HFFc6 (cell line): ENCODE results near the gene DLL1. TPM values are rescaled to one million over a fixed set of nuclear protein-coding genes. Genes with fewer than 3 reads are reported as not detected.

Experiments
- DNase-seq: peaks from one replicate; pipeline ENCODE4 v3.0.0-alpha.2; 2018
- H3K27ac Mint-ChIP-seq: 2 replicates; pipeline ENCODE4 v1.8.0; 2020; ENCODE audit warnings: mild to moderate bottlenecking, mixed read lengths
- H3K27me3 Mint-ChIP-seq: 2 replicates; pipeline ENCODE4 v1.8.0; 2021; ENCODE audit warnings: mild to moderate bottlenecking, moderate library complexity, mixed read lengths; ENCODE audit not compliant: insufficient read depth
- H3K36me3 Mint-ChIP-seq: 2 replicates; pipeline ENCODE4 v1.8.0; 2021; ENCODE audit warnings: low read depth, mixed read lengths
- H3K4me1 Mint-ChIP-seq: 2 replicates; pipeline ENCODE4 v1.8.0; 2020; ENCODE audit warnings: low read depth, mixed read lengths
- H3K4me3 Mint-ChIP-seq: 2 replicates; pipeline ENCODE4 v1.8.0; 2020; ENCODE audit warnings: mild to moderate bottlenecking, moderate library complexity, mixed read lengths
- H3K9me3 Mint-ChIP-seq: 2 replicates; pipeline ENCODE4 v1.8.0; 2020; ENCODE audit warnings: mild to moderate bottlenecking, mixed read lengths
- total RNA-seq, 6 experiments: library from RNA; stranded (reverse); fragmentation: NEBNext Ultra II Directional; extraction: Animal tissue kit (Norgen Biotek cat#: 25700); gene quantifications; 2 replicates in 1 of 6; 3 replicates in 5 of 6; pipeline ENCODE4 v1.2.3, GENCODE V29; 2021
- TF ChIP-seq, protein P1 (sequence below): fragments of 200-600 bp; sonication (generic); IDR thresholded peaks from 2 replicates; pipeline ENCODE4 v1.5.0; 2021; ENCODE audit warnings: antibody characterized with exemption, mild to moderate bottlenecking

Gene DLL1
- total RNA-seq, 6 experiments from 2014 or later = 0.26 to 0.83 (median 0.36) TPM

DNA sequence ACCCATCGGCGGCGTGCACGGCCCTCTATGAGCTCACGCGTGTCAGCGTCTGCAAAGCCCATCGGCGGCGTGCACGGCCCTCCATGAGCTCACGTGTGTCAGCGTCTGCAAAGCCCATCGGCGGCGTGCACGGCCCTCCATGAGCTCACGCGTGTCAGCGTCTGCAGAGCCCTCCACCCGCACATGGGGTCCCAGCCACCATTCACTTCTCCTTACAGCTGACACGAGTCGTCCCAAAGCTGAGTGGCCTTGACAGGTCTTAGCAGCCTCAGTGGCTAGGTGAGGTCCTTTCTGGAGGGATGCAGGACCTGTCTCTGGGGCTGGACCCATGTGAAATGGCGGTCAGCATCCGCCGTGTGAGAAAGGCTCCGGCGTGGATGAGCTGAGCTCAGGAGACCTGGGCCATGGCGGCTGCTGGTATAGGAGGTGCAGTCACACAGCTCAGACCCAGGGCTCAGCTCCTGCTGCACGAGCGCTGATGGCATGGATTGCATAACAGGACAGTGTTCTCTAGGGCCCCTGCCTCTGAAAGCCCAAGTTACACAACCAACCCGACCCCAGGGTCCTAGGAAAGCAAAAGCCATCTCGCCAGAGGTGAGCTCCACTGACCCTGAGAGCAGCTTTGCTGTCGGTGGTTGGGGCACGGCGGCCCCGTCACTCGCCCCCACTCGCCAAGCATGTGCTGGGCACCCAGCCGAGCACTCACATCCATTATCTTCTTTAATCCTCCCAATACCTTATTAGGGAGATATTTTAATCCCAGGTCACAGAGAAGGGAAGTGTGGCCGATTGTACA lies 38.9 kb downstream of the DLL1 start:
- H3K36me3 Mint-ChIP-seq = no peaks in the 10 kb centered on the region
- no peak overlapping the region for H3K4me3 Mint-ChIP-seq
- H3K9me3 Mint-ChIP-seq = no peaks in the 10 kb centered on the region; the same call in 1 of the 2 replicates
- H3K27ac Mint-ChIP-seq = no peak overlapping the region
- no peaks in the 10 kb centered on the region for H3K4me1 Mint-ChIP-seq
- H3K27me3 Mint-ChIP-seq = peaks cover 17% of the 10 kb centered on the region
- DNase-seq = no peak
- TF ChIP-seq, protein P1, sequence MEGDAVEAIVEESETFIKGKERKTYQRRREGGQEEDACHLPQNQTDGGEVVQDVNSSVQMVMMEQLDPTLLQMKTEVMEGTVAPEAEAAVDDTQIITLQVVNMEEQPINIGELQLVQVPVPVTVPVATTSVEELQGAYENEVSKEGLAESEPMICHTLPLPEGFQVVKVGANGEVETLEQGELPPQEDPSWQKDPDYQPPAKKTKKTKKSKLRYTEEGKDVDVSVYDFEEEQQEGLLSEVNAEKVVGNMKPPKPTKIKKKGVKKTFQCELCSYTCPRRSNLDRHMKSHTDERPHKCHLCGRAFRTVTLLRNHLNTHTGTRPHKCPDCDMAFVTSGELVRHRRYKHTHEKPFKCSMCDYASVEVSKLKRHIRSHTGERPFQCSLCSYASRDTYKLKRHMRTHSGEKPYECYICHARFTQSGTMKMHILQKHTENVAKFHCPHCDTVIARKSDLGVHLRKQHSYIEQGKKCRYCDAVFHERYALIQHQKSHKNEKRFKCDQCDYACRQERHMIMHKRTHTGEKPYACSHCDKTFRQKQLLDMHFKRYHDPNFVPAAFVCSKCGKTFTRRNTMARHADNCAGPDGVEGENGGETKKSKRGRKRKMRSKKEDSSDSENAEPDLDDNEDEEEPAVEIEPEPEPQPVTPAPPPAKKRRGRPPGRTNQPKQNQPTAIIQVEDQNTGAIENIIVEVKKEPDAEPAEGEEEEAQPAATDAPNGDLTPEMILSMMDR = no peak

DNA sequence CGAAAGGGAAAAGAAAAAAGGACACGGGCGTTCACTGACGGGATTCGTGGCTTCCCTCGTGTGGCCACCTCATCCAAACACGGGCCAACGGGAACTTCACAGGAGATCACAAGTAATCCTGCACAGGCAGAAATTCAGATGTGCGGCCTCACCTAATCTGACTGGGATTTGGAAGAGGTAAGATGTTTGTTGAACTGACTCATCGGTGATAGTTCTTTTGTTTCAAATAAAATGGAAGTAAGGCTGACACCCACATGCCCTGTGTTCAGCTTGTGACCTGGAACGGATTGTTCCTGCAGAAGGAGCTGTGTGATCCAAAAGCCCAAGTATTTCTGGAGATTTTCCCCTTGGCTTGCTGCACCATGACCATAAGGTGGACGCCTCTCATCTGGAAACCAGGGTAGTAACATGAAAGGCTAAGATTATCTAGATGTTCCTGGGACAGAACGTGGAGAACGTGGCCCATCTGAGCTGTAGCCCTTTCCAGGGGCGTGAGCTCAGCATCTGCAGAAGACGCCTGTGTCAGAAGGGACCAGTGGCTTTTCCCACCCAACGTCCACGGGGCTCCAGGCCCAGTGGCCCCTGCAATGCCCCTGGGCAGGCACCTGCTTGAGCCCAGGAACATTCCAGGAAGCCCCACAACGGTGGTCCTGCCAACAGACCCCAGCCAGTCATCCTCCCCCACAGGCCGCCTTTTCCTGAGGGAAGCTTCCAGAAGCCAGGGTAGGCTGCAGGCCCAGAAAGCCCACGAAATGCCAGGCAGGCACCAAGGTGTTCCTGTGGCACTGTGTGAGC lies 39.7 kb downstream of the DLL1 start:
- peaks cover 17% of the 10 kb centered on the region for H3K27me3 Mint-ChIP-seq
- no peaks in the 10 kb centered on the region for H3K4me1 Mint-ChIP-seq
- no peak overlapping the region for H3K4me3 Mint-ChIP-seq
- no peak for DNase-seq
- TF ChIP-seq, protein P1 = no peak
- no peak overlapping the region for H3K27ac Mint-ChIP-seq
- no peaks in the 10 kb centered on the region for H3K36me3 Mint-ChIP-seq
- H3K9me3 Mint-ChIP-seq = no peaks in the 10 kb centered on the region; the same call in 1 of the 2 replicates

DNA sequence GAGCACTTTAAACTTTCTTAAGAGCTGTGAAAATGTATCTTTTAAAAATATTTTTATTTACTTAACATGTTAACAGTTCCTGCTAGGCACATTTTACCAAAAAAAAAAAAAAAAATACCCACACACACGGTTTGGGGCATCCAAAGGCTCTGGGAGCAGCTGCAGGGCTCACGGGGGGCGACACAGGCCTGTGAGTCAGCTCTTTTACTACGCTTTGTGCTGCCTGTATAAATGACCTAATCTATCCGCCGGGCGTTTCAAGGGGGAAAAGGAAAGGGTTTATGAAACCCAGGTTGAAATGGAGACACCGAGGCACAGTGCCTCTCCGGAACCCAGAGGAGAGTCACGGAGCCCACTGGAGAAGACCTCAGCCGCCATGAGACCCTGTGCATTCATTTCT lies 40.4 kb downstream of the DLL1 start:
- Mint-ChIP-seq H3K27me3 (peaks cover 17% of the 10 kb centered on the region), H3K36me3 (no peaks in the 10 kb centered on the region), H3K9me3 (no peaks in the 10 kb centered on the region; the same call in 1 of the 2 replicates), H3K4me3 (no peak overlapping the region), H3K27ac (no peak overlapping the region), H3K4me1 (no peaks in the 10 kb centered on the region)
- no peak for DNase-seq
- TF ChIP-seq, protein P1 = no peak

DNA sequence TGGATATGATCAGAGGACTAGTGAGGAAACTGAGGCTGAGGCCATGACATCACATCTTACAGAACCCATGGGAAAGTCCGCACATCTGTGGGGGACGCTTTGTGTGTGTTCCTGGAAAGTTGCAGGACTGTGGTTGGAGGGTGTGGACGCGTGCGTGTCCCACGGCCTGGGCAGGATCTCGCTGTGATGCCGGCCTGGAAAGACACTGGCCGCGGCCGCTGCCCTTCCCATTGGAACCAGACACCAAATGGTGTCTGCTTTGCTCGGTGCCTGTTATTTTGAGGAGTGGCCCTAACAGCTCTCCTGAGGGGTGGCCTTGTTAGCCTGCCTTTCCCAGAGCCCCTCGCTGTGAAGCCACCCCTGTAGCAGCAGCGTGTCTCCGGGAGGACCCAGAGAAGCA lies 41.1 kb downstream of the DLL1 start:
- Mint-ChIP-seq H3K9me3 (no peaks in the 10 kb centered on the region; the same call in 1 of the 2 replicates), H3K27ac (no peak overlapping the region), H3K4me1 (no peaks in the 10 kb centered on the region), H3K4me3 (no peak overlapping the region), H3K36me3 (no peaks in the 10 kb centered on the region), H3K27me3 (peaks cover 19% of the 10 kb centered on the region)
- no peak for DNase-seq
- TF ChIP-seq, protein P1 = no peak

DNA sequence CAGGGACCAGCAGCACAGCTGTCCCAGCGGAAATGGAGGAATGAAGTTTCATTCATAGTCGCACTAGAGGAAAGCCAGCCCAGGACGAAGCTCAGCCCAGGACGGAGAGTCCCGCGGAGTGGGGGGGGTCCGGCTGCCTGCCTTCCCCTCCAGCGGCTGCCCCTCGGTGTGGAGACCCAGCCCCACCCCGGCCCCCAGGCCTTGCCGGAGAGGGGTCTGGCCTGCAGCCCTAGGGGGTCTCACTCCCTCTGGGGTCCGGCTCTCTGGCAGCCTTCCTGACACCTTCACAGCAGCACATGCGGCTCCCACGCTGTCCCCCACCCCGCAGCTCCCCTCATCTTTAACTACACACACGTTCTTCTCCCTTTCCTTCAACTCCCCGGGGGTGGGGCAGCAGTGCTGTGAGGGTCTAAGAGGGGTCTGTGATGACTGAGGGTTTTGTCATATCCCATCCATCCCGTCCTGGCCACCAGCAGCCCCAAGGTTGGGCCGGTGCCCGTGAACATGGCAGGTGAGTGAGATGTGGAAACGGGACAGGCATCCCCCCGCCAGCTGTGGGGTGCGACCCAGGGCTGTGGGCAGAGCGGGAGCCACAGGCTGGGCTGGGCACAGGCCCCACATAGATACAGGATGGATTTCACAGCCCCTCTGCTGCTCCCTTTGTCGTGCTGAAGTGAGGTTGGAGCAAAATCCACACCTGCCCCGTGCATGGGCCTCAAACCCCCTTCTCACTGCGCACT lies 41.8 kb downstream of the DLL1 start:
- H3K27me3 Mint-ChIP-seq = peaks cover 25% of the 10 kb centered on the region
- TF ChIP-seq, protein P1 = no peak
- no peak for DNase-seq

More for the DNA sequence above, 41.8 kb downstream of the DLL1 start:
- H3K36me3 Mint-ChIP-seq = no peaks in the 10 kb centered on the region
- no peaks in the 10 kb centered on the region; the same call in 1 of the 2 replicates for H3K9me3 Mint-ChIP-seq
- H3K27ac Mint-ChIP-seq = no peak overlapping the region
- no peaks in the 10 kb centered on the region for H3K4me1 Mint-ChIP-seq
- no peak overlapping the region for H3K4me3 Mint-ChIP-seq
